Cerebellar nuclear complex (tissue), 1 donor: Measurements from ENCODE around the gene CLEC16A.

ENCODE experiments used
- DNase-seq, 2 experiments: peaks; one replicate each; lab custom pipeline; 2025; lab: John Stamatoyannopoulos, UW

CLEC16A gene, protein sequence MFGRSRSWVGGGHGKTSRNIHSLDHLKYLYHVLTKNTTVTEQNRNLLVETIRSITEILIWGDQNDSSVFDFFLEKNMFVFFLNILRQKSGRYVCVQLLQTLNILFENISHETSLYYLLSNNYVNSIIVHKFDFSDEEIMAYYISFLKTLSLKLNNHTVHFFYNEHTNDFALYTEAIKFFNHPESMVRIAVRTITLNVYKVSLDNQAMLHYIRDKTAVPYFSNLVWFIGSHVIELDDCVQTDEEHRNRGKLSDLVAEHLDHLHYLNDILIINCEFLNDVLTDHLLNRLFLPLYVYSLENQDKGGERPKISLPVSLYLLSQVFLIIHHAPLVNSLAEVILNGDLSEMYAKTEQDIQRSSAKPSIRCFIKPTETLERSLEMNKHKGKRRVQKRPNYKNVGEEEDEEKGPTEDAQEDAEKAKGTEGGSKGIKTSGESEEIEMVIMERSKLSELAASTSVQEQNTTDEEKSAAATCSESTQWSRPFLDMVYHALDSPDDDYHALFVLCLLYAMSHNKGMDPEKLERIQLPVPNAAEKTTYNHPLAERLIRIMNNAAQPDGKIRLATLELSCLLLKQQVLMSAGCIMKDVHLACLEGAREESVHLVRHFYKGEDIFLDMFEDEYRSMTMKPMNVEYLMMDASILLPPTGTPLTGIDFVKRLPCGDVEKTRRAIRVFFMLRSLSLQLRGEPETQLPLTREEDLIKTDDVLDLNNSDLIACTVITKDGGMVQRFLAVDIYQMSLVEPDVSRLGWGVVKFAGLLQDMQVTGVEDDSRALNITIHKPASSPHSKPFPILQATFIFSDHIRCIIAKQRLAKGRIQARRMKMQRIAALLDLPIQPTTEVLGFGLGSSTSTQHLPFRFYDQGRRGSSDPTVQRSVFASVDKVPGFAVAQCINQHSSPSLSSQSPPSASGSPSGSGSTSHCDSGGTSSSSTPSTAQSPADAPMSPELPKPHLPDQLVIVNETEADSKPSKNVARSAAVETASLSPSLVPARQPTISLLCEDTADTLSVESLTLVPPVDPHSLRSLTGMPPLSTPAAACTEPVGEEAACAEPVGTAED

DNA sequence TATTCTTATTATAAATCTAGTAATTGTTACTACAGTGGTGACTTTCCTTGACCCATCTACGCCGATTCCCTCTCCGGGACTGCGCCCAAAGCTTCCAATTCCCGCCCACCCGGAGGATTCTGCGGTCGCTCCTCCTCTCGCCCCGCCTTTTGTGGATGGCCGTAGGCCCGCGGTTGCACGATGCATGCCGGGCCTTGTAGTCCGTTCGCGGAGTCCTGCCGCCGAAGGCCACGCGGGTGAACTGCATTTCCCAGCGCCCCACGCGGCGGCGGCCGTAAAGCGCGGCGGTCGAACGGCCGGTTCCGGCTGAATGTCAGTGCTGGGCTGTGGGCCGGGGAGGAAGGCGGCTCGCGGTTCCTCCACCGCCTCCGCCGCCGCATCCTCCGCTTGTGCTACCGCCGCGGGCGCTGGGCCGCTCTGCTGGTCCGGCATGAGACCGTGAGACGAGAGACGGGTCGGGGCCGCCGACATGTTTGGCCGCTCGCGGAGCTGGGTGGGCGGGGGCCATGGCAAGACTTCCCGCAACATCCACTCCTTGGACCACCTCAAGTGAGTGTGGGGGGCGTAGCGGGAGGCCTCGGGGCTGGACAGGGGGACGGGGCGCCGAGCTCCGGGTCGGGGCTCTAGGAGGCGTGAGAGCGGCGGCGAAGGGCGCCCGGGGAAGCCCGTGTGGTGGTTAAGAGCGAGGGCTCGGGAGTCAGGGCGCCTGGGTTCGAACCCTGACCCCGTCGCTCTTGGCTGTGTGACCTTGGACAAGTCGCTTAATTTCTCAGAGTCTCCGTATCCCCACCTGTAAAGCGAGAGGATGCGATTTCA, at the start of gene CLEC16A:
TSS of gene CLEC16A (plus strand) at position 316 of the 816 bp plus-strand sequence. CDS start at position 470, 154 bp downstream.
- DNase-seq, result peak; percentile 85 to 94

DNA sequence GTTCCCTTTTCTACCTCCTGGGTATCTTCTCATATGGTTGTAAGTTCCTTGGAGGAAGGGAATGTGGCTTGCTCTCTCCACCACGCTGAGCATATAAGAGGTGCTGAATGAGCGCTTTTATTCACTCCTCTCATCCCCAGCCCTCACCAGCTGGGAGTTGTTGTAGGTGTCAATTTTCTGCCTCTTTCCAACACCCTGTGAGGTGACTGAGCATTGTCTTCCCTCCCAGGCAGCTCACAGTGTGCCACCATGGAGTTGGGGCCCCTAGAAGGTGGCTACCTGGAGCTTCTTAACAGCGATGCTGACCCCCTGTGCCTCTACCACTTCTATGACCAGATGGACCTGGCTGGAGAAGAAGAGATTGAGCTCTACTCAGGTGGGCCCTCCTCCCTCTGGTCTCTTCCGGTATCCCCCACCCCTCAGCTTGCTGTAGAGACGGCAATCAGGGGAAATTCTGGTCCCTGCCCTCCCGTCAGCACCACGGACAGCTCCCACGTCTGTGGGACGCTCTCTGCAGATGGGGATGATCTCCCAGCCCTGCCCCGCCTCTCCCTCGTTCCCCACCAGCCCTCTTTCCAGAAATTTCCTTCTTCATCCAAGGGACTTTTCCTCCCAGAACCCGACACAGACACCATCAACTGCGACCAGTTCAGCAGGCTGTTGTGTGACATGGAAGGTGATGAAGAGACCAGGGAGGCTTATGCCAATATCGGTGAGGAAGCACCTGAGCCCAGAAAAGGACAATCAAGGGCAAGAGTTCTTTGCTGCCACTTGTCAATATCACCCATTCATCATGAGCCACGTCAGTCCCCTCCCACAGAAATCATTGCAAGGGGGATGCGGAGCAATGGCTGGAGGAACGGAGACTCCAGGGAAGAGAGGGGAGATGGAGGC, 49.1 kb upstream of the CLEC16A start:
- no peak for DNase-seq

DNA sequence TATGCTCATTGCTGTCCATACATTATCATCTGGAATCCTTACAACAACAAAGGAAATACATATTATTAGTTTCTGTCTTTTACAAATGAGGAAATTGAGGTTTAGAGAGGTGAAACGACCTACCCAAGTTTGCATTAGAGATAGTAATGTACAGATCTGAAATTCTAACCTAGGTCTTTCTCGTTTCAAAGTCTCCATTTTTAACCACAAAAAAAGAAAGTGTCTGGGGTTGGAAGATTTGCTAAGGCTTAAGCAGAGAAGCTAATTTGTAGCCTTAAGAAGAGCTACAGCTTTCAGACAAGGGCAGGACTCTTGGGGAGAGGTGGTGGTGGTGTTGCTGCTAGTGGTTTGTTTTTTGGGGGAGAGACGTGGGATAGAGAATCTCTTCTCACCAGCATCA, 48.2 kb upstream of the CLEC16A start:
- DNase-seq, result no peak

DNA sequence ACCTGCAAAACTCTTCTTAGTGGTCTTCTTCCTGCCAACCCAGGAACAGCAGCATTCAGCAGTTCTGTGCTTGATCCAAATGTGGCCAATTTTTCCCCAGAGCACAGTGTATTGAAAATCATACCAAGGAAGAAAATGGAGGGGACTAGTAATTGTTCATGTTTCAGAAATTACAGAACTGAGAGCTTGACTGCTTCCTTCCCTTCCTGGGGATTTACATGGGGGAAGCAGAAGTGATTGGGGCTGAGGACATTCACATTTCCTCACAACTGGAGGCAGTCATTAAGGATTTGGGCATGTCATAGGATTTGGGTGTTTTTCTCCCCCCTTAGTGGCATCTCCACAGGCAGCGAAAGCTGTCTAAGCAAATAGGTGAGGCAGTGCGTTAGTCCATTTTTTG, 47.6 kb upstream of the CLEC16A start:
- DNase-seq, result no peak

DNA sequence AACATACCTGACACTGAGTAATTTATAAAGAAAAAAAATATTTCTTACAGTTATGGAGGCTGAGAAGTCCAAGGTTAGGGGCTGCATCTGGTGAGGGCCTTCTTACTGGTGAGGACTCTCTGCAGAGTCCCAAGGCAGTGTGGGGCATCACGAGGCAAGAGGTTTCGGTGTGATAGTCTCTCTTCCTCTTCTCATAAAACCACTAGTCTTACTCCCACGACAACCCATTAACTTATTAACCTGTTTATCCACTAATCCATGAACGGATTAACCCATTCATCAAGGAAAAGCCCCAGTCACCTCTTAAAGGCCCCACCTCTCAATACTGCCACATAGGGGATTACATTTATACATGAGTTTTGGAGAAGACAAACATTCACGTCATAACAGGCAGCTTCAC, 47.2 kb upstream of the CLEC16A start:
- no peak for DNase-seq

DNA sequence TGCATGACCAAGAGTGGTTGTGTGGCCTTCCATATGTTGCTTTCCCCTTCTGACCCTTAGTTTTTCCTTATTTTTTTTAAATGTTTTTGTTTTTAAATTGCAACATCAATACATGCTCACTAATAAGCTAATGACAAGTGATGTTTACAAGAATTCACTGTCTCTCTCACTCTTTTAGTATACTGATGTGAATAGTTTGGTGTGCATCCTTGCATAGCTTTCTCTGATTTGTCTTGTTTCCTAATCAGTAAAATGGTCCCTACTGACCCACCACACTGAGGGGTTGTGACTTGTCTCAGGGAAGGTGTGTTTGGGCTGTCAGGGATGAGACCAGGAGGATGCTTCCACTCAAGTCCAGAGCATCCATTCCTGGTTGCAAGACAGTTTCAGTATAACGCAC, 41.4 kb upstream of the CLEC16A start:
- no peak for DNase-seq

DNA sequence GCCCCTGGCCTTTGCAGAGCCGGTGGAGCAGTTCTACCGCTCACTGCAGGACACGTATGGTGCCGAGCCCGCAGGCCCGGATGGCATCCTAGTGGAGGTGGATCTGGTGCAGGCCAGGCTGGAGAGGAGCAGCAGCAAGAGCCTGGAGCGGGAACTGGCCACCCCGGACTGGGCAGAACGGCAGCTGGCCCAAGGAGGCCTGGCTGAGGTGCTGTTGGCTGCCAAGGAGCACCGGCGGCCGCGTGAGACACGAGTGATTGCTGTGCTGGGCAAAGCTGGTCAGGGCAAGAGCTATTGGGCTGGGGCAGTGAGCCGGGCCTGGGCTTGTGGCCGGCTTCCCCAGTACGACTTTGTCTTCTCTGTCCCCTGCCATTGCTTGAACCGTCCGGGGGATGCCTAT, 37.9 kb upstream of the CLEC16A start:
- no peak for DNase-seq

DNA sequence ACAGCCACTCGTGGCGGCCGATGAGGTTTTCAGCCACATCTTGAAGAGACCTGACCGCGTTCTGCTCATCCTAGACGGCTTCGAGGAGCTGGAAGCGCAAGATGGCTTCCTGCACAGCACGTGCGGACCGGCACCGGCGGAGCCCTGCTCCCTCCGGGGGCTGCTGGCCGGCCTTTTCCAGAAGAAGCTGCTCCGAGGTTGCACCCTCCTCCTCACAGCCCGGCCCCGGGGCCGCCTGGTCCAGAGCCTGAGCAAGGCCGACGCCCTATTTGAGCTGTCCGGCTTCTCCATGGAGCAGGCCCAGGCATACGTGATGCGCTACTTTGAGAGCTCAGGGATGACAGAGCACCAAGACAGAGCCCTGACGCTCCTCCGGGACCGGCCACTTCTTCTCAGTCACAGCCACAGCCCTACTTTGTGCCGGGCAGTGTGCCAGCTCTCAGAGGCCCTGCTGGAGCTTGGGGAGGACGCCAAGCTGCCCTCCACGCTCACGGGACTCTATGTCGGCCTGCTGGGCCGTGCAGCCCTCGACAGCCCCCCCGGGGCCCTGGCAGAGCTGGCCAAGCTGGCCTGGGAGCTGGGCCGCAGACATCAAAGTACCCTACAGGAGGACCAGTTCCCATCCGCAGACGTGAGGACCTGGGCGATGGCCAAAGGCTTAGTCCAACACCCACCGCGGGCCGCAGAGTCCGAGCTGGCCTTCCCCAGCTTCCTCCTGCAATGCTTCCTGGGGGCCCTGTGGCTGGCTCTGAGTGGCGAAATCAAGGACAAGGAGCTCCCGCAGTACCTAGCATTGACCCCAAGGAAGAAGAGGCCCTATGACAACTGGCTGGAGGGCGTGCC, 37.2 kb upstream of the CLEC16A start:
- DNase-seq, result no peak

DNA sequence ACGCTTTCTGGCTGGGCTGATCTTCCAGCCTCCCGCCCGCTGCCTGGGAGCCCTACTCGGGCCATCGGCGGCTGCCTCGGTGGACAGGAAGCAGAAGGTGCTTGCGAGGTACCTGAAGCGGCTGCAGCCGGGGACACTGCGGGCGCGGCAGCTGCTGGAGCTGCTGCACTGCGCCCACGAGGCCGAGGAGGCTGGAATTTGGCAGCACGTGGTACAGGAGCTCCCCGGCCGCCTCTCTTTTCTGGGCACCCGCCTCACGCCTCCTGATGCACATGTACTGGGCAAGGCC, 36.7 kb upstream of the CLEC16A start:
- no peak for DNase-seq

DNA sequence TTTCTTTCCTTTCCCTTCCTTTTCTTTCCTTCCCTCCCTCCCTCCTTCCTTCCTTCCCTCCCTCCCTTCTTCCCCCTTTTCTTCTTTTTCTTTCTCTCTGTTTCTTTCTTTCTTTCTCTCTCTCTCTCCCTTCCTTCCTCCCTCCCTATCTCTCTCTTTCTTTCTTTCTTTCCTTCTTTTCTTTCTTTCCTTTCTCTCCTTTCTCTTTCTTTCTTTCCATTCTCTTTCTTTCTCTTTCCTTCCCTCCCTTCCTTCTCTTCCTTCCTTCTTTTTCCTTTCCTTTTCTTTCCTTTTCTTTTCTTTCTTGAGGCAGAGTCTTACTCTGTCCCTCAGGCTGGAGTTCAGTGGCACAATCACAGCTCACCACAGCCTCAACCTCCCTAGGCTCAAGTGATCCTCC, 33.1 kb upstream of the CLEC16A start:
- no peak for DNase-seq

DNA sequence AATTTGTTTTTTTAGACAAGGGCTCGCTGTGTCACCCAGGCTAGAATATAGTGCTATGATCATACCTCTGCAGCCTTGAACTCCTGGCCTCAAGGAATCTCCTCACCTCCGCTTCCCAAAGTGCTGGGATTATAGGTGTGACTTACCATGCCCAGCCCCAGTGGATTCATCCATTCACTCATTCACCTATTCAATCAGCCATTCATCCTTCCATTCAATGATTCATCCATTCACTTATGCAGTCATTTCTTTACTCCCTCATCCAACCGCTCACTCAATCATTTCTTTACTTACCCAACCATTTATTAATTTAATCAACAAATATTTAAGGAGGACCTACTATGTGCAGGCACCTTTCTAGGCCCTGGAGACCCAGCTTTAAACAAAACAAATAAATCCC, 27.8 kb upstream of the CLEC16A start:
- no peak for DNase-seq

DNA sequence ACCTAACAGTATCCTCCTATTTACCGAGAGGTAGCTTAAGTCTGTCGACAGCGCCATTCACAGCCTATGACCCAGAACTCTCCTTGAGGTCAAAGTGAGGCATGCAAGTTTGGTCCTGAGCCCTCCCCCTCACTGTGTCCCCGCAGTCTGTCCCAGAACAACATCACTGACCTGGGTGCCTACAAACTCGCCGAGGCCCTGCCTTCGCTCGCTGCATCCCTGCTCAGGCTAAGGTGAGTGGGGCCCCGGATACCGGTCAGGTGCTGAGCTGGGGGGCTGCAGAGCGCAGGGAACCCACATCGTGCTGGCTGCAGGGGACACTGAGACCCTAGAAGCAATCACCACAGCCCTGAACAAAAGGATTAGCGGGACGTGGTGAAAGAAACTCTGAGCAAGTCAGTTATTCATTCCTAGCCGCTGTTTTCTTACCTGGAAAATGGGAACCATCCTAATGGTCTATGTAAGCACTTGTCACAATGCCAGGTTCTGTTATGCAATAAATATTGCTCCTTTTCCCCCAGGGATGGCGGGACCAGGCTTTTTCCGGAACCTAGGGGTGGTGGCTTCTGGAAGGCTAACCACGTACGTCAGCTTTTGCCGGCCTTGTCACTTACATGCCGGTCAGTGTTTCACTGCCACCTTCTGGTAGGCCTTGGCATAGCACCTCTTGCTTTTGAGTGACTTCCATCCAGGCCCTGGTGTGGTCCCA, 25.9 kb upstream of the CLEC16A start:
- DNase-seq, result peak in 1 of 2 experiments; percentile 79

DNA sequence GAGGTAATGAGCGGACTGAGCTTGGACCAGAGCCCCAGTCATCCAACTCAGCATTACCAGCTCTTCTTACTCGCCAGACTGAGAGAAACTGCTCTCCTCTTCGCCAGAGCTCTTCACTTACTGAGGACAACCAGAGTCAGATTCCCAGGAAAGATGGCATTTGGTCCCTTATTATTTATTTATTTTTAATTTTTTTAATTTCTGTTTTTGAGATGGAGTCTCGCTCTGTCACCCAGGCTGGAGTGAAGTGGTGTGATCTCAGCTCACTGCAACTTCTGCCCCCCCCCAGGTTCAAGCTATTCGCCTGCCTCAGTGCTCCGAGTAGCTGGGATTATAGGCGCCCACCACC, 25.4 kb upstream of the CLEC16A start:
- no peak for DNase-seq

DNA sequence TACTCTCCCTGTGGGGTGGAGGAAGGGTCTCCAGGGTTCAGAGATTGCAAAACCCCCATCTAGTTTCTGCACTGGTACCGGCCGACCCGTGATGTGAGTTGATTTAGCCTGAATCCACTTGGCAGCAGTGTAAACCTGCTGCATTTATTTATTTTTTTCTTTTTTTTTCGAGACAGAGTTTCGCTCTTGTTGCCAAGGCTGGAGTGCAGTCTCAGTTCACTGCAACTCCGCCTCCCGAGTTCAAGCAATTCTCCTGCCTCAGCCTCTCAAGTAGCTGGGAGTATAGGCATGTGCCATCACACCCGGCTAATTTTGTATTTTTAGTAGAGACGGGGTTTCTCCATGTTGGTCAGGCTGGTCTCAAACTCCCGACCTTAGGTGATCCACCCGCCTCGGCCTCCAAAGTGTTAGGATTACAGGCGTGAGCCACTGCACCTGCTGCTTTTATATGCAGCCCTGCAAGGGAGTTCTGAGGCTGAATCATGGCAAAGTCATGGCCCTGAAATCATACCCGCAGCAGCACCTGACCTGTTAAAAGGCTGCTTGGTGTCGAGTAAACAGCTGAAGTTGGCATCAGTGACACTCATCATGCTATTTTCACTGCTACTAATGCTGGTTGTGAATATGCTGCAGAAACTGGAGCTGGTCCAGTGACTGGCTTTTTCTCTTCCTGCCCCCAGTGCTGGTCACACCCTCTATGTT, 23.5 kb upstream of the CLEC16A start:
- no peak for DNase-seq

DNA sequence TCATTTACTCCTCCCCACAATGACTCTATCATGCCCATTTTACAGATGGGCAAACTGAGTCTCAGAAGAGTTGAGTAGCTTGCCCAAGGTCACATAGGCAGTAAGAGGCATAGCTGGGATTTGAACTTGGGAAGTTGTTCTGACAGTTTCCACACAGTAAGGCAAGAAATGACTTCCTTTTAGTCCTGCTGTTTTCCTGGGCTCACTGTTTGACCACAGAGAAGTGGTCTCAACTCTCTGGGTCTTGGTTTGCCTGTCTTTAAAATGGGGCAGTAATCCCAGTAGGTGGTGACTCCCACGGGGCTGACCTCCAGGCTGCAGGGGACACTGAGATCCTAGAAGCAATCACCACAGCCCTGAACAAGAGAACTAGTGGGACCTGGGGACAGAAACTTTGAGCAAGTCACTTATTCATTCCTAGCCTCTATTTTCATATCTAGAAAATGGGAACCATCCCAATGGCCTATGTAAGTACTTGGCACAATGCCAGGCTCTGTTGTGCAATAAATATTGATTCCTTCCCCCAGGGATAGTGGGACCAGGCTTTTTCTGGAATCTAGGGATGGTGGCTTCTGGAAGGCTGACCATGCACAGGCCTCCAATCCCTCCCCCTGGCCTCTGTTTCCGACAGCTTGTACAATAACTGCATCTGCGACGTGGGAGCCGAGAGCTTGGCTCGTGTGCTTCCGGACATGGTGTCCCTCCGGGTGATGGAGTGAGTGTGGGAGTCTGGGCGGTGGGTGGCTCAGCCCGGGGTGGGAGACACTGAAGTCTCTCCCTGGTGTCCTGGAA, 22.6 kb upstream of the CLEC16A start:
- no peak for DNase-seq

DNA sequence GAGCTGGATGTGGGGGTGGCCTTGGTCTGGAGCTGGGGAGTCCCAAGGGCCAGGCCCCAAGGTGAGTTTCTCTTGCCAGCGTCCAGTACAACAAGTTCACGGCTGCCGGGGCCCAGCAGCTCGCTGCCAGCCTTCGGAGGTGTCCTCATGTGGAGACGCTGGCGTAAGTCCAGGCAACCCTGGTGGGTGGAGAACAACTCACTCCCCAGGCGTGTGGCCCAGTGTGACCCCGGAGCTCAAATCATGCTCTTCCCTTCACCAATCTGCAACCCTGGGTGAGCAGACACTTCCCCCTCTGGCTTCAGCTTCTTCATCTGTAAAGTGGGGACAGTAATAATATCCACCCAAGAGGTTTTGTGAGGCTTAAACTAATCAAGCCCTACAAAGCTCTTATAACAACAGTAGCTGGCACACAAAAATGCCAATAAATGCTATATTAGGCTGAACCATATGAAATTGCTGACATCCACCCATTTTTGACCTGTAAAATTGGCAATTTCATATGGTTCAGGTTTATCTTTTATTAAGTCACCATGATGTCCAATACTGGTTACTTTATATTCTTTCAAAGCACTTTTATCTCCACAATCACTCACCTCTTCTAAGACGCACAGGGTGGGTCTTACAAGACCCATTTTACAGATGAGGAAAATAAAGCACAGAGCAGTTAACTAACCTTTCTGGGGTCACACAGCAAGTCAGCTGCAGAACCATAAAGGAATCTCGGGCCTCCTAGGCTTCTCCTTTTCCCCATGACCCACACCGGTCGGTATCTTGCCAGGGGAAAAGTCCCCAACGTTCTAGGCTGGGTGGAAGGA, 21.8 kb upstream of the CLEC16A start:
- no peak for DNase-seq

DNA sequence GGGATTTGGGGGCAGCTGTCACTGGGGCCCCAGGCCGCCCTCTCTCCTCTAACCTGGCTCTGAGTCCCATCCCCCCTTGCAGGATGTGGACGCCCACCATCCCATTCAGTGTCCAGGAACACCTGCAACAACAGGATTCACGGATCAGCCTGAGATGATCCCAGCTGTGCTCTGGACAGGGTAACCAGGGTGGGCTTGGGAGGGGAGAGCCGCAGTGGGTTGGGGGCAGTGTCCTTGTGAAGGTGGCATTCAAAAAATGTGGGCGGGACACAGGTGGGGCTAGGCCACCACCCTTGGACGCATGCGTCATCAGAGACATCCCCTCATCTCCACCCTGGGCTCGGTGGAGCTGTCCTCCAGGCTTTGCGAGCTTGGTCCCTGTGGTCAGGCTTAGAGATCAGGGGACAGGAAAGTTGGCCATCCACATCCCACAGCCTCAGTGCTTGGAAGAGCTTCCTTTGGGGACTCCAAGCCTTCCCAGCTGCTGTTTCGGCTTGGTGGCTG, 21.2 kb upstream of the CLEC16A start:
- DNase-seq, result no peak
